ENCODE data around the gene BEND4.

GRCh38 chr4:42142591-42142990, 9.9 kb downstream of the BEND4 start:
- TF ChIP-seq, protein P1, sequence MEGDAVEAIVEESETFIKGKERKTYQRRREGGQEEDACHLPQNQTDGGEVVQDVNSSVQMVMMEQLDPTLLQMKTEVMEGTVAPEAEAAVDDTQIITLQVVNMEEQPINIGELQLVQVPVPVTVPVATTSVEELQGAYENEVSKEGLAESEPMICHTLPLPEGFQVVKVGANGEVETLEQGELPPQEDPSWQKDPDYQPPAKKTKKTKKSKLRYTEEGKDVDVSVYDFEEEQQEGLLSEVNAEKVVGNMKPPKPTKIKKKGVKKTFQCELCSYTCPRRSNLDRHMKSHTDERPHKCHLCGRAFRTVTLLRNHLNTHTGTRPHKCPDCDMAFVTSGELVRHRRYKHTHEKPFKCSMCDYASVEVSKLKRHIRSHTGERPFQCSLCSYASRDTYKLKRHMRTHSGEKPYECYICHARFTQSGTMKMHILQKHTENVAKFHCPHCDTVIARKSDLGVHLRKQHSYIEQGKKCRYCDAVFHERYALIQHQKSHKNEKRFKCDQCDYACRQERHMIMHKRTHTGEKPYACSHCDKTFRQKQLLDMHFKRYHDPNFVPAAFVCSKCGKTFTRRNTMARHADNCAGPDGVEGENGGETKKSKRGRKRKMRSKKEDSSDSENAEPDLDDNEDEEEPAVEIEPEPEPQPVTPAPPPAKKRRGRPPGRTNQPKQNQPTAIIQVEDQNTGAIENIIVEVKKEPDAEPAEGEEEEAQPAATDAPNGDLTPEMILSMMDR (IDR thresholded peaks at IDR 0.05; ENCODE audit: low read length), result no peak
- TF ChIP-seq EZH2phosphoT487 (IDR thresholded peaks at IDR 0.05; ENCODE audit: low read length), result no peak

Data from MM.1S (cell line).